NCI-H446 (cell line): ENCODE data around the gene MEP1B.
"Not testable (repeated sequence)": the region's sequence is repeated elsewhere in the genome, so short reads cannot be mapped to it uniquely, and the experiment has no call there.

Experiments
- DNase-seq, 2 experiments: peaks; one replicate each; lab custom pipeline; 2025; lab: John Stamatoyannopoulos, UW

Gene MEP1B

DNA sequence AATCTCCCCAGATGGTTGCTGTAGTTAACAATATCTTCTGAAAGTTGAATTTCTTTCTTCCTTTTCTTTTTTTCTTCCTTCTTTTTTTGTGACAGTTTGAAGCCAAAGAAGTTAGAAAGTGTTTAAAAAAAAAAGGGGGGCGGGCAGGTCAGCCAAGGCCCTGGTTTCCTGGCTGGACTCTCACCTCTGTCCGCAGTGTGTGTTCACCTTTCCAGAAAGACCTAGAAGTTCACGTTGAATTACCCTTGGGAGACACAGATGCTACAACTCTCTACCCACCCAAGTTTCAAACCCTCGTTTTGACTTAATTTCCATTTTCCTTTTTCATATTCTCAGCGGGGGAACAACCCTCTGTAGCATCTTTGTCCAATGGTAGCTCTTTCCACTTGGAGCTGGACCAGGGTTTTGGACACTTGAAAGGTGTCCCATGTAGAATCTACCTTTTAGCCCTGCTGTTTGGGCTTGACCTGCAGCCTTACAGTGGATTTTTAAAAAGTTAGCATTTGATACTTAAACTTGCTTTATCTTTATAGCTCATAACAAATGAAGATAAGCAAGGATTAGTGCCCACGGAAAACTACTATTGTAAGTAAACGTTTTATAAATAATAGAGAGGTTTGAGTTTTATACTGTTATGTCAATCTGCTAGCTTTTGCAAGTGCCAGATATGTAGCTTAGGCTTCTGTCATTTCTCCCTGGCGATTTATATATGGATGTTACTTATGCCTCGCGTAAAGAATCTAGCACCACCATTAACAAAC lies 20.0 kb downstream of the MEP1B start:
- no peak for DNase-seq

DNA sequence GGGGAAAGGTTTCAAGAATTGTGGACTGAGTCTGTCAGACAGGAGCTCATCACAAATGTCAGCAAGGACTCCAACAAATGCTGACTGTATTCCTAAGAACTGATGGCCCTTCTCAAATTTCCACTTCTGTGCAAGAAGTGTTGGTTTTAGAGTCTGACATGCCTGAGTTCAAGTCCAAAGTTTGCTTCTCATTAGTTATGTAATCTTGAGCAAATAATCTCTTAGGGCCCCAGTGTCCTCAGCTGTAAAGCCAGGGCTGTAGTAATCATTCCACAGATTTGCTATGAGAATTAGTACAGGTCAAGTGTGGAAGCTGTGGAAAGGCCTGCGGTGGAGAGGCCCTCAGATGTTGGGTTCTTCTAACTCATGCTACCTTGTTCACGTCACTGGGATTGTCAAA lies 23.9 kb downstream of the MEP1B start:
- no peak for DNase-seq

- DNase-seq: no peak
Measured at GRCh38 chr18:32216390-32216789, 26.6 kb downstream of the MEP1B start.

DNA sequence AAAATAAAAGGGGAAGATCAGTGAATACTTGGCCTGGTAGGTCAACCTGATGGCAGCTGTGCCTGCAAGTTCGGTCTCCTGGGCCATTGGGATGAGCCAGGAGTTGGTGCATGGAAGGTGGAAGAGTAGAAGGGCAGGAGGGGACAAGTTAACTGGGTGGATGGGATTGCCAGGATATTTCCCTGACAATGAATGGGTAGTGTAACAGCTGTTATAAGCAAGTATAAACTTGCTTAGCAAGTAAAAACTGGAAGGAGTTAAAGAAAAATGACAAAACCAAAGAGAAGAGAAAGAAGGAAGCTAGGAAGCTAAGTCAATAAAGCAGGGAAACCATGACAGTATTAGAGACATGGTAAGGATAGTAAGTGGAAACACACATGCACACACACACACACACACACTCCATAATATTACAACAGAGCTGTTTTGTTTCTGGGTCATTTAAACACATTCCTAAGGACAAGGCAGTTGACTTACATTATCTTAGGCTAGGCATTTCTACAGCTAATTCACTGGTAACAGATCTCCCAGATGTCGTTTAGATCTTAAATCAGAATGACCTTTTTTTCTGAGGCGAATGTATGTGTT lies 29.7 kb downstream of the MEP1B start:
- no peak for DNase-seq

DNA sequence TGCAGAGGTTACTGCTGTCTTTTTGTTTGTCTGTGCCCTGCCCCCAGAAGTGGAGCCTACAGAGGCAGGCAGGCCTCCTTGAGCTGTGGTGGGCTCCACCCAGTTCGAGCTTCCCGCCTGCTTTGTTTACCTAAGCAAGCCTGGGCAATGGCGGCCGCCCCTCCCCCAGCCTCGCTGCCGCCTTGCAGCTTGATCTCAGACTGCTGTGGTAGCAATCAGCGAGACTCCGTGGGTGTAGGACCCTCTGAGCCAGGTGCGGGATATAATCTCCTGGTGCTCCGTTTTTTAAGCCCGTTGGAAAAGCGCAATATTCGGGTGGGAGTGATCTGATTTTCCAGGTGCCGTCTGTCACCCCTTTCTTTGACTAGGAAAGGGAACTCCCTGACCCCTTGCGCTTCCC lies 43.5 kb downstream of the MEP1B start:
- DNase-seq: not testable (repeated sequence)

DNA sequence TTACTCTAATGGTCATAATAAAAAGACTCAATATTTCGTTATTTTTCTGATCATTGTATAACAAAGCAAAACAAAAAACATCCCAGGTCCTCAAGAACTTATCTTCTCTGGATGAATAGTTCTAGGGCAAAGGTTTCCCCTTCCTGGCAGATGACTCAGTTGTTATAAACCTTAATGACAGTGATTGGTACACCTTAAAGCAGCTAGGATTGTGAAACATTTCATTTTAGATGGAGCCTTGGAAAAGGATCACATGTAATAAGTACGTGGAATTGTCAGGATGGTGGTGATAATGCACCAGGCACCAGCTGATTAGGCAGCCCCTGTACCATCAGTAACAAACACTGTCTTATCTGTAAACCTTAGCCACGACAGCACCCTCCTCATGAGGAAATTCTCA lies 47.2 kb downstream of the MEP1B start:
- no peak for DNase-seq

- DNase-seq: no peak
Measured at GRCh38 chr18:32238635-32239268, 48.9 kb downstream of the MEP1B start.

- no peak for DNase-seq
Measured at GRCh38 chr18:32242395-32242794, 52.6 kb downstream of the MEP1B start.

- no peak for DNase-seq
Measured at GRCh38 chr18:32243358-32243757, 53.5 kb downstream of the MEP1B start.

- DNase-seq: no peak
Measured at GRCh38 chr18:32244881-32245280, 55.0 kb downstream of the MEP1B start.

DNA sequence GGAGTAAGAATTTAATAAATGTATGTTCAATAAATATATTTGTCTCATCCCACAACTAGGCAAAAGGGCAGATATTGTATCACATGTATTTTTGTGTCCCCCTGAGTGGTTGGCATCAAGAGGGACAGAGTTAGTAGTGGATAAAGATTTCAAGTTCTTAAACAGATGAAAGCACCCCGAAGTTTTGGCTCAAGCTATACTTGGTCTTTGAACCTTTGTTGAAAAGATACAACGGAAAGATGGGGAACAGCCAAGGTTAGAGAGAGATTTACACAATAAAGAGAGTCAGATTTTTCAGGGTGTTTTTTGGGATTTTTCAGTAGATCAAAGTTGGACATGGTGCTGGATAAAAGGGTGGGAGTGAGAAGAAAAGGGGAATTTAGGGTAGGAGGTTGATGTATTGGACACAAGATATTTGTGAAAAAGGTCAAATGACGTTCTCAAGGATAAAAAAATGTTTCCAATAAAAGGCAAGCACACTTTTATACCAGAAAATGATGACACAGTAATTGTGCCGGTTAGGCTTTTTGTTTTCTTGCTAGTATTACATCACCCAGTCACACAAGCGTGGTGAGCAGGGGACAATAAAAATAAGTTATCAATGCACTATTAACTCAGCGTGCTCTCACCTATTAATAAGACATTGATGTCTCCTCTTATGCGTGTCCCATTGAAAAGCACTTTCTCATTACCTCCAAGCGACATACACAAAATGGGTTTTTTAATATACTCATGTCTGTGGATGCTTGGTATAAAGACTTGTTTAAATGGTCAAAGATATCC lies 59.5 kb downstream of the MEP1B start:
- DNase-seq: no peak

GRCh38 chr18:32251466-32251865 lies 61.6 kb downstream of the MEP1B start:
- DNase-seq: no peak

DNA sequence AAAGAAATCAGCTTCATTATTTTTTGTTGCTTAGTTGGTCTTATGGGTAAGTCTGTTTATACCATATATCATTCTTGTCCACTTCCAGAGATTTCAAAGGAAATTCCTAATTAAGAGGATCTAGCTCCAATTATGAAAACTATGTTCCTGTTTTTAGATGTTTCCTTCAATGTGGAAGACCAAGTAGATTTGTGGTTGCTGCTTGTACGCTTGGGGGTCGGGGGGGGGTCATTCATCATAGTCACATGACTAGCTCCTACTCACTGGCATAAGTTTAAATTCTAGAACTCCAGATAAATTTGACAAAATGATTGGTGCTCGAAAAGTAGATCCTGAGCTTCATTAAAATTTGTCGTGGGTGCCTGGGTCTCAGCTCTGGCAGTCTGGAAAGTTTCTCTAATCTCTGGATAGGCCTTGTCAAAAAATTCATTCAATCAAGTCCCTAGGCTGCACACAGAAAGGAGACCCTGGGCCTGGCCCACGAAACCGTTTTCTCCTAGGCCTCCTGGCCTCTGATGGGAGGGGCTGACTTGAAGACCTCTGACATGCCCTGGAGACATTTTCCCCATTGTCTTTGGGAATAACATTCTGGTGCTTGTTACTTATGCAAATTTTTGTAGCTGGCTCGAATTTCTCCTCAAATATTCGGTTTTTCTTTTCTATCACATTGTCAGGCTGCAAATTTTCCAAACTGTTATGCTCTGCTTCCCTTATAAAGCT lies 62.5 kb downstream of the MEP1B start:
- no peak for DNase-seq

DNA sequence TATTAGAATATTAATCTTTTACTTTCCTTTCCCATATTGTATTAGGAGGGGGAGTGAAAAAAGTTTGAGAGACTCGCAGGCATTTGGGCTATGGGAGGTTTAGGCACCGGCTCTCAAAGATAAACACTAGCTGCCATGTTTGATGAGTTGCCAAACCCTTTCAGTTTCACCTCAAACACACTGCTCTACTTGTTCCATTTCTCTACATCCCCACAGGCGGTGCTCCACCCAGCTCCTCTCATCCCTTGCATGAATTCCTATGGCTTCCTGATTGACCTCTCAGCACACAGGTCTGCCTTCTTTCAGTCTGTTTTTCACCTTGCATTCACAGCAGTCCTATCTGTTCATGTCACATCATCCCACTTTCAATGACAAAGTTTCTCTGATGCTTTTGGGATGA lies 65.7 kb downstream of the MEP1B start:
- DNase-seq: no peak

DNA sequence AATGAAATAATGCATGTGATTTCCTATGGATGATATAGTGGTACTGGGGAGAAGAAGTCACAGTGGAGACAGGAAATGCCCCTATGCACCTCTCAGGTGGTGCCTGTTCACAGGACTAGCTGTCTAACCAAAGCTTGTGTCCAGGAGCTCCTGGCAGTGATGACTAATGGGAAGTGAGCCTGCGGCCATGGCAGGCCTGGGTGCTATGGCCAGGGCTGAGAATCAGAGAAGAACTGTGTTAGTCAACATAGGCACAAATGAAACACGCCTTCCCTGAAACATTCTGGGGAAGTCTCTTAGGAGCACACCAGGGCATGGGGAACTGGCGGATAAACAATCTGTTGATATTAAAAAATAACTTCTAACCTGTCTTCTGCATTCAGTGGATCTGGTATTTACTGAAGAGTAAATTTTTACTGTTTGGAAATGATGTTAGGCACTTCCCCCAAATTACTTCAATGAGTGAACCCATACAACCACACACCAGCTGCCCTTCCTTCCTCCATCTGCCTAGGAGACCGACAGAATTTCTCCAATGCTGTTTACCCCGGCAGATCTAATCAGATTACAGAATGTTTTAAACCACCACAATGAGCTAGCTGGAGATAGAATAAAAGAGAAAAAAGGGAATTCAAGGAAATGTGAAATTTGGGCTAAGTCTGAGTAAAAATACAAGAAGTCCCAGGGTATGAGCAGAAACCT lies 67.4 kb downstream of the MEP1B start:
- no peak for DNase-seq

GRCh38 chr18:32258148-32258547 lies 68.3 kb downstream of the MEP1B start:
- no peak for DNase-seq

GRCh38 chr18:32258558-32259204 lies 68.8 kb downstream of the MEP1B start:
- DNase-seq: no peak

- DNase-seq: no peak
Measured at GRCh38 chr18:32259553-32259952, 69.7 kb downstream of the MEP1B start.

- no peak for DNase-seq
Measured at GRCh38 chr18:32261003-32261402, 71.2 kb downstream of the MEP1B start.

- DNase-seq: no peak
Measured at GRCh38 chr18:32262092-32262491, 72.3 kb downstream of the MEP1B start.

DNA sequence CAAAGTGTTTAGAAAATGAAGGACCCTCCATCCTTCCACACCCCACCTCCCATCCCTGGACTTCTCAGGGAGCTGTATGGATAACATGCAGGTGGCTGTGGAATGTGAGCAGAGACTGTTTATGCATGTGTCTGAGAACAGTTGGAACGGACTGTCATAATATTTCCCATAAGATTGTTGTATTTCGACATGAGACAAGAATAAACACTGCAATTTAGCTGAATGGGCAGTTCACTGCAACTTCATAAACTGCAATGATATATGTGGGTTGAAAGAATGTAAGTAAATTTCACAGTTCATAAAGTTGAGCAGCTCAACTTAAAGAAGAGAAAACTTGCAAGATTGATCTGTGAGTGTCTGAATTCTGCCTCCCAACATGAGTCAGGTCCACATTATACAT lies 74.6 kb downstream of the MEP1B start:
- no peak for DNase-seq
